ENCODE data around the gene TACR2.

The TACR2 gene

DNA sequence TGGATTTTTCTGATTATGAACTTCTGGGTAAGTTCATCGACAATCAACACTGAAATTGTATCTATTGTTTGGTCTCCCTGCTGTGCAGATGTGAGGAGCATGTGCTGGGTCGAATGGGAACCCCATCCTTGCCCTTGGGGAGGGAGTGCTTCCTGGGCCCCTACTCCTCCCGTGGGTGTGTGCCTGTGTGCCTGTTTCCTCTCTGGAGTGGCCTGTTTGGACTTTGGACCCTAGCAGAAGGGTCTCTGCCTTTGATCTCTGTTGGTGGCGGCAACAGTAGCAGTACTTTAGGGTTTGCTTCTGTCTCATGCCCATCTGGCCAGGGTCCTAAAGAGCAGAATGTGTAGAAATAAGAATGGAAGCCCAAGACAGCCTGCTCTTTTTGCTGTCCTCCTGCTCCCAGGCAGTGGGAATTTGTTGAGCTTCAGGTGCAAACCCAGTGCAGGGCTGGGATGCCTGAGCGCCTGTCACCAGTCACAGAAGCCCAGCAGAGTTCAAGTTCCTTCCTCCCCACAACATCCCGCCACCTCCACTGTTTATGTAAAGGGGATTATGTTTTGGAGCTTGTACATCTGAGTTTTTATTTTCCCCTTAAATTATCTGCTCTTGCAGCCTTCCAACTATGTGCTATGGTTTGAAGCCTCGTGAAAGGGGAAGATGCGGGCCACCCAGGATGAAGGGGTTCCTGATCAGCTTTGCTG lies 1.5 kb upstream of the TACR2 start:
- no peak for DNase-seq

DNA sequence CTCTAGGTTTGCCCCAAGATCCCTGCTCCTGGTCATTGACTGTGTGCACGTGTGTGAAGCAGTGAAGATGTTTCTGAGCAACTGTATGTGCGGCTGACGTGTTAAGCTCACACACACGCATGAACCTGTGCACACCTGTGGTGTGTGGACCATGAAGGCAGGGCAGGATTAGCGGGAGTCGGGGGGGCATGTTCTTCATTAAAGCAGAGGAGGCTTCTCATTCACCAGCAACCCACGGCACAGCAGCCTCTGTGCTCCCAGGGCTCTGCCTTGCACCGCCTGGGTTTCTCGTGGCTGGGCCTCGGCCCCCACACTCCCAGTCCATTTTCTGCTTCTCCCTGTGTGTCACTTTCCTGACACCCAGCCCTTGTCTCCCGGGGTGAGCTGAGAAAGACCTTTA lies 824 bp upstream of the TACR2 start:
- no peak for DNase-seq

DNA sequence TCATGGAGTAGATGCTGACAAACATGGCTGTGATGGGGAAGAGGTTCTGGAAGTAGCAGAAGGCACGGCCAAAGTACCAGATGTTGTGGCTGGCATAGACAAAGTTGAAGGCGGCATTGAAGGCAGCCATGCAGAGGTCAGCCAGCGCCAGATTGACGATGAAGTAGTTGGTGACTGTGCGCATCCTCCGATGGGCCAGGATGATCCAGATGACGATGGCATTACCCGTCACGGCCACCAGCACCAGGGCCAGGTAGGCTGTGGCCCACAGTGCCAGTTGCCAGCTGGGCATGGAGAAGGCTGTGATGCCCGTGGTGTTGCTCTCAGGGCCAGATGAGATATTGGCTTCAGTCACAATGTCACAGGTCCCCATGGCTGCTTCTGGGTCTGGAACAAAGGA lies 767 bp downstream of the TACR2 start:
- DNase-seq, result no peak

GRCh38 chr10:69415049-69415448 lies 1.7 kb downstream of the TACR2 start:
- DNase-seq, result no peak

- DNase-seq, result no peak
Observed at GRCh38 chr10:69414036-69415018, 2.4 kb downstream of the TACR2 start.

GRCh38 chr10:69413221-69413865 lies 3.4 kb downstream of the TACR2 start:
- DNase-seq, result peak; percentile 84

- no peak for DNase-seq
Observed at GRCh38 chr10:69412232-69412790, 4.4 kb downstream of the TACR2 start.

DNA sequence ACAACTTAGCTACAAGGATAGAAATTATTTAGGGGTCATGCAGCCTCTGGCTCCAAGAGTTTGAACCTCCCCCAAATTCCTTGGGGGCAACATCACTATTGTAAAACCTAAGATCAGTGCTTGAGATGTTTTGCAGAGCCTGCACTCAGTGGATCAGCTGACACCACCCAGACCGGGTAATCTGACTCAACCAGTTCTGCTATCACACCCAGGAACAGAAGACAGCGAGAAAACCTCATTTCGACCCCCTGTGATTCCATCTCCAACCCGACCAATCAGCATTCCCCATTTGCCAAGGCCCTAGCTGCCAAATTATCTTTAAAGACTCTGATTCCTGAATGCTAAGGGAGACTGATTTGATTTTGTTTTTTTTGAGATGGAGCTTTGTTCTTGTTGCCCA lies 5.2 kb downstream of the TACR2 start:
- DNase-seq, result no peak

- no peak for DNase-seq
Observed at GRCh38 chr10:69410487-69410886, 6.2 kb downstream of the TACR2 start.

DNA sequence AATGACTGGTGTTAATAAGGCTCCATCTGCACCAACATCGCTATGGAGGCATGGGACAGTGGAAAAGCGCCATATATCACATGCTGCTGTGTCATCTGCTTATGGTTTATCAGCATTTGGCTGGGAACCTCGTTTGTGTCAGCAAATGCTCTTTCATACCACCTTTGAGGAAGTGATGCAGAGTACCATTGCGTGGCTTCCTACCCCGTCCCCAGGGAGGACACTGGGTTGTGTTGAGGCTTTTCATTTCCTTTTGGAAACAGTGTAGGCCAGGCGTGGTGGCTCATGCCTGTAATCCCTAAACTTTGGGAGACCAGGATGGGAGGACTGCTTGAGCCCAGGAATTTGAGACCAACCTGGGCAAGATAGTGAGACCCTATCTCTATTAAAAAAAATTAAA lies 6.8 kb downstream of the TACR2 start:
- DNase-seq, result no peak

GRCh38 chr10:69409176-69409495 lies 7.6 kb downstream of the TACR2 start:
- DNase-seq, result no peak

DNA sequence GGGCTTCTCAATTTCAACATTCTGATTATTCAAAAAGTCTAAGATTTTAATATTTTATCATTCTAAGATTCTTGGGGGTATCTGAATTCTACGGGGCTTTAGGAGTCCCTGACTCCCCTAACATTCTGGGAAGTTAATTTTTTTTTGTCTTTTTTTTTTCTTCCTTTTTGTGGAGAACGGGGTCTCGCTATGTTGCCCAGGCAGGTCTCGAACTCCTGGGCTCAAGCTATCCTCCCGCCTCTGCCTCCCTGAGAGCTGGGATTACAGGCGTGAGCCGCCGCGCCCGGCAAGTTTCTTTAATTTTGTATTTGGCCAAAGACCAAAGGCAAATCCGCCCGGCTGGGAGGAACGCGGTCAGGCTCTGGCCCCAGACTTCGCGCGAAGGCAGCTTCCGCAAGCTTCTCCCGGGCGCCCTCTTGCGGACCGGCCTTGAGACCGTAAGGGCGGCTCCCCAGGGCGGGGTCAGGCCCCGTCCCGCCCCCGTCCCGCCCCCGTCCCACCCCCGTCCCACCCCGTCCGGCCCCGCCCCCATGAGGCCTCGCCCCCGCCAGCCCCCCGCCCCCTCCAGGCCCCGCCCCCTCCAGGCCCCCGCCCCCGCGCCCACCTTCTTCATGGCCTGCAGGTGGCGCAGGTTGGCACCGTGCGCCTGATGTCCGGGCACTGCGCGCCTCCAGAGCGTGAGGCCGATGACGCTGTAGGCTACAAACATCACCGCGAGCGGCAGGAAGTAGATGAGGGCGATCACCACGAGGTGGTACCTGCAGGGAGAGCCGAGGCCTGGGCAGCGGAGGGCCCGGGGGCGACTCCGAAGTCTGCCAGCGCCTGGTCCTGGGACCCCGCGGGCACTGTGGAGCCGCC lies 8.2 kb downstream of the TACR2 start:
- peak; percentile 97 for DNase-seq

GRCh38 chr10:69407621-69408301 lies 9.0 kb downstream of the TACR2 start:
- peak; percentile 67 for DNase-seq

- DNase-seq, result no peak
Observed at GRCh38 chr10:69406816-69407580, 9.7 kb downstream of the TACR2 start.

DNA sequence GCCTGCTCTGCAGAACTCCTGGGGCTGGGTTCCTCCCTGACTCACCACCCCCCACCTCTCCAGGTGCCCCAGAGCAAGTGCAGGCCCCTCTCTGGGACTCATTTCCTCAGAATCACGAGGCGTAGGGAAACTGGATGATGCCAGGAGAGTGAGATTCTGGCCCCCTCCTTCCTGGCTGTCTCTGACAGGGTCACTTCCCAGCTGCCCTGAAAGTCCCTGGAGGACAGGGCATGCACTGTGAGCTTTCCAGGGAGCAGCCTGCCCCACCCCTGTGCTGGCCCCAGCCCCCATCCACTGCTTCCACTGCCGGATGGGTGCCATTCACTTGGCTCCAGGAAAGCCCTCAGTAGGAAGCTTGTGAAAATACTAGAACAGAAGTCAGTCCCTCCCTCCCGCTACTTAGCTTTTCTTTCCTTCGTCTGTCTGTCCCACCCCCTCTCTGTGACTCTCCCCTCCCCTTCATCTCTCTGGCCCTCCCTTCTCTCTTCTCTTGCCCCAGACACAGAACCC lies 10.4 kb downstream of the TACR2 start:
- DNase-seq, result peak; percentile 56

DNA sequence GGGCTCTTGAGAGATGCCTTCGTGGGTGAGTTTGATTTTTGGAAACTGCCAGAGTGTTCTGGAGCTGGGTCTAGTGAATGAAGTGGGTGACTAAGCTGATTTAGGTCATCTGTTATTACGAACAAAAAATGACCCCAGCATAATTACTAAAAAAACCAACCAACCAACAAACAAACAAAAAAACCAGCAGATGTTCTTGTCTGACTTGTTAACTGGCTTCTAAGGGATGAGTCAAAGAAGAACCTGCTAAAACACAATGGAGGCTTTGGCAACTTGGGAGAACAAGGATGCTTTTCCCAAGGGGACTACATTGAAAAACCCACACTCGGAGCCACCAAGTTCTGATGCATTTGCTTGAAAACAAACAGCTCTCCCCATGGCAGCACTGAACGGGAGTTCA lies 11.5 kb downstream of the TACR2 start:
- DNase-seq, result no peak

DNA sequence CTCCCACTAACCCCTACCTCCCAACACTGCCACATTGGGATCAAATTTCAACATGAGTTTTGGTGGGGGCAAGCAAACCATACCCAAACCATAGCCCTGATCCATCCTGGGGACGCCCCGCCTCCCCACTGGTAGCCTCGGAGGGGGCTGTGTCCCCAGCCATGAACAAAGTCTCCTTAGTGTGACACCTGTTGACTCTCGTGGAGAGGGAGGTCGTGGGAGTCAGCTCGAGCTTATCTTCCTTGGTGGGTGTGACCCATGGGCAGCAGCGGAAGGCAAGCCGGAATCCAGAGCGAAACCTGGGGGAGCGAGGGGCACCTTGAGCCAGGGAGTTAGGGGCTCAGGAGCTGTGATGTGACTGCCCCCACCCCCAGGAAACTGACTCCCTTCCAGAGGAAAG lies 11.9 kb downstream of the TACR2 start:
- DNase-seq, result no peak

DNA sequence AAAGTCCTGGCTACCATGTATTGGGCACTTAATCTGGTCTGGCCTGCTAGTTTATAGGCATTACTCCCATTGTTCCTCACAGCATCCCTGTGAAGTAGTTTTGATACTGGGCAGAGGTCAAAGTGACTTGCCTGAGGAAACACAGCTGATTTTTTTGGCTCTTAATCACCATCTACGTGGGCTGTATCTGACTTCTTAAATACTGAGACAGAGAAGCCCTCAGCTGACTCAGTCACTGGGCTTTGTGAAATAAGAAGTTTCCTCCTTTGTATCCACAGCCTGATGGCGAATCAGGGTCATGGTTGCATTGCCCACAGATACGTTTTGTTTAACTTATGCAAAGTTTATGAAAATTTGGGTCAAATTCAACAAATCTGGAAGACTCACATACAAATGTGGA lies 13.2 kb downstream of the TACR2 start:
- no peak for DNase-seq

DNA sequence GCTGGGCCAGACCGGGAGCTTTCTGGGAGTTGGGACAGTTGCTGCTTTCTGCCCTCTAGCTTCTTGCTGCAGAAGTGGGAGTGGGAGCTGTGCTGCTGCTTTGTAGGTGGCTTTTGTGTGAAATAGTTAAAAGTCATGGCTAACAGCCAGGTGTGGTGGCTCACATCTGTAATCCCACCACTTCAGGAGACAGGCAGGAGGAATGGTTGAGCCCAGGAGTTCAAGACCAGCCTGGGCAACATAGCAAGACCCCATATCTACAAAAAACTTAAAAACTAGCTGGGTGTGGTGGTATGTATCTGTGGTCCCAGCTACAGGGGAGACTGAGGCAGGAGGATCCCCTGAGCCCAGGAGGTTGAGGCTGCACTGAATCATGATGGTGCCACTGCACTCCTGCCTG lies 13.7 kb downstream of the TACR2 start:
- DNase-seq, result no peak

DNA sequence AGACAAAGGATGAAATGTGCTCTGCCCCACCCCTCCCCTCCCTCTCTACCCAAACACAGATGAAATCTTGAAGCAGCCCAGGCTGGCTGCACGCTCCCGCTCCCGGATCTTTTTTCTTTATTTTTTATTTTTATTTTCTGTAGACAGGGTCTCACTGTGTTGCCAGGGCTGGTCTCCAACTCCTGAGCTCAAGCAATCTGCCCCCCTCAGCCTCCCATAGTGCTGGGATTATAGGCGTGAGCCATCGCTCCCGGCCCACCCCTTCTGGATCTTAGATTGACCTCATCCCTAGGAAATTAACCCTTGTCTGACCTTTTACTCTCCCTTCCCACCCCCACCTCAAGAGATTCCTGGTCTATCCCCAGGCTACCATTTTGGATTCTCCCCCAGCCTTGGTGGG lies 14.3 kb downstream of the TACR2 start:
- DNase-seq, result no peak

DNA sequence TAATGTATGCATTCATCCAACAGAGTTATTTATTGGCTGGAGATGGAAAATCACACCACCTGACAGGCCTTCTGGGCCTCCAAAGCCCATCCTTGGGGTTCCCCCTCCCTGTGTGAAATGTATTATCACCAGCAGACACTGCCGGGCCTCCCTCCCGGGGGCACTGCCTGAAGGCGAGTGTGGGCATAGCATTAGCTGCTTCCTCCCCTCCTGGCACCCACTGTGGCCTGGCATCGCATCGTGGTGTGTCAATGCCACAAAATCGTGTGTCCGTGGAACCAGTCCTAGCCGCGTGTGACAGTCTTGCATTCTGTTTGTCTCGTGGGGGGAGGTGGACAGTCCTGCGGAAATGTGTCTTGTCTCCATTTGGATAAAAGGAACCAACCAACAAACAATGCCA lies 15.3 kb downstream of the TACR2 start:
- no peak for DNase-seq

Data from eye (tissue), 1 donor.